ENCODE measurements around the gene SLC7A5.
"Not testable (repeated sequence)": the region's sequence is repeated elsewhere in the genome, so short reads cannot be mapped to it uniquely, and the experiment has no call there.

The SLC7A5 gene

GRCh38 chr16:87832137-87832527 is 37.2 kb downstream of the SLC7A5 start:
- no peak for DNase-seq

GRCh38 chr16:87831421-87832136 is 37.7 kb downstream of the SLC7A5 start:
- DNase-seq = no peak

- no peak for DNase-seq
Observed at GRCh38 chr16:87830673-87831420, 38.5 kb downstream of the SLC7A5 start.

- no peak for DNase-seq
Observed at GRCh38 chr16:87829988-87830672, 39.2 kb downstream of the SLC7A5 start.

GRCh38 chr16:87829622-87829980 is 39.7 kb downstream of the SLC7A5 start:
- DNase-seq = no peak

- DNase-seq = no peak
Observed at GRCh38 chr16:87828907-87829621, 40.2 kb downstream of the SLC7A5 start.

GRCh38 chr16:87828071-87828906 is 41.0 kb downstream of the SLC7A5 start:
- DNase-seq = no peak

GRCh38 chr16:87827588-87827915 is 41.8 kb downstream of the SLC7A5 start:
- not testable (repeated sequence) for DNase-seq

- DNase-seq = no peak
Observed at GRCh38 chr16:87826798-87827587, 42.3 kb downstream of the SLC7A5 start.

GRCh38 chr16:87826407-87826797 is 42.9 kb downstream of the SLC7A5 start:
- not testable (repeated sequence) for DNase-seq

- DNase-seq = not testable (repeated sequence)
Observed at GRCh38 chr16:87825842-87826120, 43.5 kb downstream of the SLC7A5 start.

- DNase-seq = no peak
Observed at GRCh38 chr16:87824991-87825841, 44.1 kb downstream of the SLC7A5 start.

- no peak for DNase-seq
Observed at GRCh38 chr16:87824016-87824990, 45.0 kb downstream of the SLC7A5 start.

- no peak for DNase-seq
Observed at GRCh38 chr16:87823181-87823929, 46.0 kb downstream of the SLC7A5 start.

GRCh38 chr16:87822108-87822970 is 47.0 kb downstream of the SLC7A5 start:
- DNase-seq = no peak

GRCh38 chr16:87821376-87822107 is 47.8 kb downstream of the SLC7A5 start:
- peak in 1 of 6 experiments; percentile 17 for DNase-seq

GRCh38 chr16:87819983-87820382 is 49.3 kb downstream of the SLC7A5 start:
- no peak for DNase-seq
